Endothelial cell of umbilical vein (primary cell): ENCODE data around the gene ASCL5. TPM values are rescaled to one million over a fixed set of nuclear protein-coding genes. Genes with fewer than 3 reads are reported as not detected.

ENCODE experiments used
- BruUV-seq: library from RNA; stranded (reverse); fragments of 400-500 nt; replicated peaks from 2 replicates; lab custom pipeline; 2021; lab: Mats Ljungman, UMichigan
- CTCF ChIA-PET: fragments of 300-600, 350-600 bp; sonication (Branson Sonifier 250); formaldehyde crosslinking; loops from one replicate; lab custom pipeline; 2021; ENCODE audit warnings: antibody characterized with exemption, inconsistent platforms; lab: Charles Lee
- POLR2A ChIA-PET: fragments of 300-600, 350-600 bp; sonication (Branson Sonifier 250); formaldehyde crosslinking; loops from one replicate; lab custom pipeline; 2021; ENCODE audit warnings: antibody characterized with exemption, inconsistent platforms; lab: Charles Lee
- DNase-seq: peaks from one replicate; pipeline ENCODE4 v3.0.0-alpha.2; 2011; ENCODE audit warnings: low read depth, low spot score
- FAIRE-seq: peaks from 2 replicates; lab custom pipeline; 2011; peaks lifted over from hg19 to GRCh38; lab: Jason Lieb, UNC
- H2AFZ ChIP-seq: 2 replicates; pipeline ENCODE4 v1.6.0; 2012; ENCODE audit warnings: low read depth, low read length, control low read depth, inconsistent platforms
- H3K27ac ChIP-seq: 2 replicates; pipeline ENCODE4 v1.5.1; 2011; ENCODE audit warnings: low read depth, mild to moderate bottlenecking, control low read depth, low read length, moderate library complexity; ENCODE audit not compliant: insufficient read depth
- H3K27me3 ChIP-seq, 2 experiments: 2 replicates each; pipeline versions ENCODE4 v1.6.0 to v1.6.1; 2011; ENCODE audit warnings: low read length in 2 of 2, mixed read lengths in 1 of 2; ENCODE audit not compliant: control insufficient read depth in 2 of 2, insufficient read depth in 2 of 2
- H3K36me3 ChIP-seq, 2 experiments: 2 replicates in 1 of 2; 3 replicates in 1 of 2; pipeline ENCODE4 v1.5.1; 2011; ENCODE audit warnings: low read length in 2 of 2, mild to moderate bottlenecking in 1 of 2, moderate library complexity in 1 of 2; ENCODE audit not compliant: control insufficient read depth in 2 of 2, insufficient read depth in 2 of 2; ENCODE audit errors: extremely low read depth in 1 of 2
- H3K4me1 ChIP-seq: 3 replicates; pipeline ENCODE4 v1.5.1; 2011; ENCODE audit warnings: mild to moderate bottlenecking, low read length; ENCODE audit not compliant: control insufficient read depth, insufficient read depth; ENCODE audit errors: extremely low read depth
- H3K4me2 ChIP-seq: 2 replicates; pipeline ENCODE4 v1.6.1; 2011; ENCODE audit warnings: low read length, control low read depth, mixed read lengths; ENCODE audit not compliant: insufficient read depth
- H3K4me3 ChIP-seq, 3 experiments: fragments of 200-600 bp in 1 of 3; sonication (generic), shearing (Covaris generic) in 1 of 3; replicated peaks in 1 of 3; 2 replicates each; pipeline ENCODE4 v1.5.1; 2011 to 2016; ENCODE audit warnings: control low read depth in 3 of 3, low read length in 3 of 3, mild to moderate bottlenecking in 2 of 3, inconsistent platforms in 1 of 3, low read depth in 1 of 3, moderate library complexity in 1 of 3; ENCODE audit not compliant: insufficient read depth in 1 of 3
- H3K79me2 ChIP-seq: 2 replicates; pipeline ENCODE4 v1.6.0; 2012; ENCODE audit warnings: low read length, inconsistent platforms; ENCODE audit not compliant: control insufficient read depth, insufficient read depth
- H3K9ac ChIP-seq: replicated peaks from 2 replicates; pipeline ENCODE3; 2011; ENCODE audit warnings: low read length, control low read depth; ENCODE audit not compliant: insufficient read depth; ENCODE audit errors: extremely low read depth
- H3K9me1 ChIP-seq: replicated peaks from 3 replicates; pipeline ENCODE4 v1.6.0; 2011; ENCODE audit warnings: mild to moderate bottlenecking, low read length; ENCODE audit not compliant: control insufficient read depth, insufficient read depth; ENCODE audit errors: extremely low read depth
- H3K9me3 ChIP-seq: replicated peaks from 2 replicates; pipeline ENCODE4 v1.5.1; 2012; ENCODE audit warnings: low read length, inconsistent platforms; ENCODE audit not compliant: control insufficient read depth, insufficient read depth
- H4K20me1 ChIP-seq: replicated peaks from 2 replicates; pipeline ENCODE3; 2011; ENCODE audit warnings: mild to moderate bottlenecking, low read length; ENCODE audit not compliant: control insufficient read depth, insufficient read depth; ENCODE audit errors: extremely low read depth
- CTCF ChIP-seq, 2 donors: IDR thresholded peaks; 1 replicate in 1 of 2; 2 replicates in 1 of 2; pipeline ENCODE4 v1.5.1; 2011; ENCODE audit warnings: low read length in 2 of 2, mild to moderate bottlenecking in 2 of 2, moderate library complexity in 2 of 2, control low read depth in 1 of 2, inconsistent platforms in 1 of 2, low read depth in 1 of 2; ENCODE audit not compliant: insufficient read depth in 1 of 2; ENCODE audit errors: extremely low read depth in 1 of 2
- EZH2 ChIP-seq: IDR thresholded peaks from 2 replicates; pipeline ENCODE4 v1.6.1; 2012; ENCODE audit warnings: borderline replicate concordance, low read depth, mild to moderate bottlenecking, moderate library complexity, low read length, inconsistent platforms; ENCODE audit not compliant: severe bottlenecking
- FOS ChIP-seq: IDR thresholded peaks from 2 replicates; pipeline ENCODE4 v1.6.1; 2011; ENCODE audit warnings: mild to moderate bottlenecking, low read length, moderate library complexity, borderline replicate concordance; ENCODE audit not compliant: insufficient read depth
- GATA2 ChIP-seq: IDR thresholded peaks from 2 replicates; pipeline ENCODE4 v1.7.0; 2011; ENCODE audit warnings: low read depth, mild to moderate bottlenecking, moderate library complexity, mixed read lengths, low read length; ENCODE audit not compliant: insufficient read length, insufficient read depth
- JUN ChIP-seq: IDR thresholded peaks from 2 replicates; pipeline ENCODE4 v1.6.1; 2011; ENCODE audit warnings: borderline replicate concordance, low read depth; ENCODE audit not compliant: insufficient read length, insufficient read depth
- MAX ChIP-seq: IDR thresholded peaks from 2 replicates; pipeline ENCODE4 v1.6.1; 2011; ENCODE audit not compliant: insufficient read depth, insufficient read length
- MYC ChIP-seq: IDR thresholded peaks from one replicate; pipeline ENCODE4 v1.6.1; 2011; ENCODE audit warnings: mild to moderate bottlenecking, low read depth, low read length
- POLR2A ChIP-seq: IDR thresholded peaks from 2 replicates; pipeline ENCODE4 v1.6.1; 2012; ENCODE audit warnings: low read depth, mild to moderate bottlenecking, control low read depth, low read length
- POLR2AphosphoS5 ChIP-seq: IDR thresholded peaks from 2 replicates; pipeline ENCODE4 v1.6.1; 2012; ENCODE audit warnings: low read depth, mild to moderate bottlenecking, control low read depth, low read length, moderate library complexity; ENCODE audit not compliant: insufficient read depth
- dilution Hi-C: fragments of 300-500 bp; cut with MboI; formaldehyde crosslinking; loops from one replicate; pipeline ENCODE4 v1.15.0; 2019; ENCODE audit warnings: low sequenced_read_pairs; ENCODE audit not compliant: extremely low pct_ligation_motif_present
- intact Hi-C: fragments of 100-400 bp; cut with micrococcal nuclease; formaldehyde crosslinking; loops from one replicate; pipeline ENCODE4 v1.10.0; 2022
- polyA plus RNA-seq, 4 experiments: library from polyadenylated mRNA; depleted of rRNA in 3 of 4; stranded (reverse) in 3 of 4; unstranded in 1 of 4; fragments of >200 nt; gene quantifications; 2 replicates each; pipeline versions ENCODE4 v1.2.1 to v1.2.3, GENCODE V29; 2011 to 2012; ENCODE audit warnings: missing spikeins in 1 of 4
- total RNA-seq: library from RNA; stranded (reverse); gene quantifications from 2 replicates; pipeline ENCODE4 v1.2.3, GENCODE V29; 2021

ASCL5 gene
- total and polyA plus RNA-seq, 2 donors (not counting 3 experiments of a cell fraction or from before 2014, with no cell fraction given): not detected

- TF ChIP-seq POLR2A (no peak), CTCF (IDR thresholded peaks at IDR 0.05; ENCODE audit: extremely low read depth in 1 of 2, insufficient read depth in 1 of 2, low read depth in 1 of 2, low read length in 2 of 2) (no peak), JUN (no peak), MYC (no peak), MAX (no peak), POLR2AphosphoS5 (no peak), FOS (no peak), EZH2 (no peak), GATA2 (no peak)
- H4K20me1 ChIP-seq: no peaks in the 10 kb centered on the region
- no peaks in the 10 kb centered on the region for H3K79me2 ChIP-seq
- no peaks in the 10 kb centered on the region for H3K9me1 ChIP-seq
- DNase-seq (peak; percentile 82), FAIRE-seq (peak; percentile 91)
- intact Hi-C loops: loop anchor here (1.0 kb wide), 1 partner anchor 16 kb away; the partner anchor contains the start of gene TMEM9
- dilution Hi-C loops: no loop called here
- peaks cover 9 to 11% of the 10 kb centered on the region in 2 experiments for H3K27me3 ChIP-seq
- no TSS peak for BruUV-seq
- peak overlapping the region; percentile 99 for H2AFZ ChIP-seq
- H3K9me3 ChIP-seq: no peaks in the 10 kb centered on the region
- no peak overlapping the region for H3K27ac ChIP-seq
- H3K9ac ChIP-seq: peak overlapping the region; percentile 67
- peak overlapping the region; percentile 69 for H3K4me2 ChIP-seq
- ChIA-PET CTCF (interaction anchor here (1.5 to 2.2 kb wide), 3 partner anchors 11 to 21 kb away, joined by 3 to 15 read pairs (median 6); partner anchors contain the start of gene TMEM9), POLR2A (no interaction called here)
- H3K36me3 ChIP-seq: no peaks in the 10 kb centered on the region
- peak overlapping the region; percentile 51 to 57 (median 55) for H3K4me3 ChIP-seq
- H3K4me1 ChIP-seq: peaks cover 9% of the 10 kb centered on the region
These were observed 43.6 kb upstream of the ASCL5 start for GRCh38 chr1:201170533-201171062.
